ENCODE data around the gene PRR16.
"Not testable (repeated sequence)": the region's sequence is repeated elsewhere in the genome, so short reads cannot be mapped to it uniquely, and the experiment has no call there.

Gene PRR16

DNA sequence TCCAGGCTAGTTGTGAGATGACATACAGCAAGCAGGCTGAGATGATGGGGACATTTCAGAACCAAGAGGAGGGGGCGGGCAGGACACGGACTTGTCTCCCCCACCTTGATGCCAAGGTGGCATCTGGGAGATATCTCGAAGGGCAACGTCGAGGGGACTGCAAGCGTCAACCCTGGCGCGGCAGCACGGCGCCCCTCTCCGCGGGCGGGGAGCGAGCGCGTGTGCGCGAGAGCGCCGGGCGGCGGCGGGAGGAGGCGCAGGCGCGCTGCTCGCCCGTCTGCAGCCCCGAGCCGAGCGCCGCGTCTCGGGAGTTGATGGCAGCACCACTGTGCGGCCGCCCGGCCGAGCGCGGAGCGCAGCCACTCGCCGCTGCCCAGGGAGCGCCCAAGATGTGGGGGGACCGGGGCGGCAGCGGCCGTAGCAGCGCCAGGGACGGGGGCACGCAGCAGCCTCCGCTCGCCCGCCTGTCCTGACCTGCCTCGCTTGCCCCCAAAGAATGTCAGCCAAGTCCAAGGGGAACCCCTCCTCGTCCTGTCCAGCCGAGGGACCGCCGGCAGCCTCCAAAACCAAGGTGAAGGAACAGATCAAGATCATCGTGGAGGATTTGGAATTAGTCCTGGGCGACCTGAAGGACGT lies at the start of gene PRR16:
PRR16 (plus strand) TSS at position 310 of the 636 bp plus-strand sequence.
- no peak for DNase-seq (ENCODE audit: low read depth in 1 of 2, low spot score in 1 of 2)

DNA sequence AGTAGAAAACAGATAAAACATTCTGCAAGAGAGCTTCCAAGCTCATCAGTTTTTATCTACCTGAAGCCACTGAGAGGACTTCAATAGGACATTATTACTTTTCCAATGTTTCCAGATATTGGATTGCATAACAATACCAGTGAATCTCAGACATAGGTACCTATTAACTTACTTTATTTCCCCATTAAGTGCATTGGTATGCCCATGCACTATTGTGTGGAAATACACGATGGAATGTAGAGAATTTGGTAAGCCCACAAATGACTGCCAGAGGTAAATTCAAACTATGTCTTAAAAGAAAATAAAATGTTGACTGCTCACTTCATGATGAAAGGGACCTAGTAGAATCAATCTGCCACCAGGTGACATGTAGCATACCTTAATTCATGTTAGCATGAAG lies 48.1 kb upstream of the PRR16 start:
- no peak for DNase-seq (ENCODE audit: low read depth in 1 of 2, low spot score in 1 of 2)

DNA sequence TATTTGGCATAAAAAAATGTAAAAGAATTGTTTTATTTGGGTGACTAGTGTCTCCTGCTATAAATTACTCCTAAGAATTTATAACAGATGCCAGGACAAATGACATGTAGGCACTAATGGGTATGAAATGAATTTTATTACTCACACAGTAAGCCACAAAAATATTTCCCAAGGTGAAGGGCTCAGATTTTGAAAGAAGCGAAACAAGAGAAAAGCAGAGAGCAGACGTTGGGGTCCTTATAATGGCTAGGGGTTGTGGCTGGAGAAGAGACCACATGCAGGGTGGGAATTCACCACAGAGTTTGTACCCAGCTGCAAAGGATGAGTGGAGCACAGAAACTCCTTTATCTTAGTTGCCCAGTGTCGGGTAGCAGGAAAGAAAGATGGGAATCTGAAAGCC lies 45.0 kb upstream of the PRR16 start:
- no peak for DNase-seq (ENCODE audit: low read depth in 1 of 2, low spot score in 1 of 2)

DNA sequence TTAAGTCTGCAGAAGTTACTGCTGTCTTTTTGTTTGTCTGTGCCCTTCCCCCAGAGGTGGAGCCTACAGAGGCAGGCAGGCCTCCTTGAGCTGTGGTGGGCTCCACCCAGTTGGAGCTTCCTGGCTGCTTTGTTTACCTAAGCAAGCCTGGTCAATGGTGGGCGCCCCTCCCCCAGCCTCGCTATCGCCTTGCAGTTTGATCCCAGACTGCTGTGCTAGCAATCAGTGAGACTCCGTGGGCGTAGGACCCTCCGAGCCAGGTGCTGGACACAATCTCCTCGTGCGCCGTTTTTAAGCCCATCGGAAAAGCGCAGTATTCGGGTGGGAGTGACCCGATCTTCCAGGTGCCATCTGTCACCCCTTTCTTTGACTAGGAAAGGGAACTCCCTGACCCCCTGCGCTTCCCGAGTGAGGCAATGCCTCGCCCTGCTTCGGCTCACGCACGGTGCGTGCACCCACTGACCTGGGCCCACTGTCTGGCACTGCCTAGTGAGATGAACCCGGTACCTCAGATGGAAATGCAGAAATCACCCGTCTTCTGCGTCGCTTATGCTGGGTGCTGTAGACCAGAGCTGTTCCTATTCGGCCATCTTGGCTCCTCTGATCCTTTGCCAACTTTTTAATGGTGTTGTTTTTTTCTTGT lies 37.3 kb upstream of the PRR16 start:
- DNase-seq (ENCODE audit: low read depth in 1 of 2, low spot score in 1 of 2): not testable (repeated sequence)

DNA sequence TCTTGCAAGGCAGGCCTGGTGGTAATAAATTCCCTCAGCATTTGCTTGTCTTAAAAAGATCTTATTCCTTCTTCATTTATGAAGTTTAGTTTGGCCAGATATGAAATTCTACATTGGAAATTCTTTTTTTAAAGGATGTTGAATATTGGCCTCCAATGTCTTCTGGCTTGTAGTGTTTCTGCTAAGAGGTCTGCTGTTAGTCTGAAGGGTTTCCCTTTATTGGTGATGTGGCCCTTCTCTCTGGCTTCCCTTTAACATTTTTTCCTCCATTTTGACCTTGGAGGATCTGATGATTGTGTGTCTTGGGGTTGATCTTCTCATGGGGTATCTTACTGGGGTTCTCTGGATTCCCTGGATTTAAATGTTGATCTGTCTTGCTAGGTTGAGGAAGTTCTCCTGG lies 33.5 kb upstream of the PRR16 start:
- DNase-seq (ENCODE audit: low read depth in 1 of 2, low spot score in 1 of 2): no peak

DNA sequence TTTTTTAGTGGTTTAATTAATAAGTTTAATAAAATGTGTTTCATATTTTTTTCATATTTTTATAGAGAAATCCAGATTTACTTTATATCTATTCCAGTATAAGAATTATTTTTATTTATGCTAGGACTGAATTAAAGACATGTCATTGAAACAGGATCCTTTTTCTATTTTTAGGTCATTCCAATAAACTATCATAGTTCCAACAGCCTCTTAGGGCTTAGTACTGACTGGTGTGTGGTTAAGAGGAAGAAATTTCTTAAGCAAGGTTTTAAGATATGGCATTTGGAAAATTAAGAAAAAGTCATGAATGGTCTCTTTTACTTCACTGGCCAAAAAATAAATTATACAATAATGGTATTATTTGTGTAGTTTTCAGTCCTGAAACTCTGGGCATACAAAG lies 31.2 kb upstream of the PRR16 start:
- no peak for DNase-seq (ENCODE audit: low read depth in 1 of 2, low spot score in 1 of 2)

DNA sequence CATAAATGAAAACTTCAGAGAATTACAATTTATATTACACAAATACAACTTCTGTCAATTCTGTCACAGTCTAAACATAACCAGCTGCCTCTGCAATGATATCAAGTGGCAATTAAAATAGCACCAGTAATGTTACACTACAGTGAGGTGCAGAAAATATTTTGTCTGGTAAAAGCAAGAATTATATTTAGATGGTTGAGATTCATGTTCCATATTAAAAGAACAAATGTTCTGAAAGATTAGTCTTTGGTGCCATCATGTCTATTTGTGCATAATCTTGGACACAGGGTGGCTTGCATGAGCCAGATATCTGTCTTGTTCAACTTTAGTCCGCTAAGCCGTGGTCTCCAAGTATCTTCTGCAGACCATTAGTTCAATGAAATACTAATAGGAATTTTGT lies 29.0 kb upstream of the PRR16 start:
- no peak for DNase-seq (ENCODE audit: low read depth in 1 of 2, low spot score in 1 of 2)

DNA sequence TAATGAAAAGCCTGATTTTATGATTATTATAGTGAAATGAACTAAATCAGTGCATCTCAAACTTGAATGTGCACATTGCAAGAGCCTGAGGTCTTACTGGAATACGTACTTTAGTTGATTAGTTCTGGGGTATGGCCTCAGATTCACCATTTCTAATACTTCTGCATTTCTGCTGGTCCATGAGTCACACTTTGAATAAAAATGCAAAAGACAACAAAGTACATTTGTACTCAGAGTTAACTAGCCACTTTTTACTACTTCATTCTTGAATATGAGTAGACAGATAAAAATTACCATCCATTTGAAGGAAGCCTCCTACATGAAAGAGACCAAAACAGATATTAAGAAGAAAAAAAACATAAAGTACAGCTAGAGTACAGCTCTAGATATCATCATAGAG lies 27.1 kb upstream of the PRR16 start:
- no peak for DNase-seq (ENCODE audit: low read depth in 1 of 2, low spot score in 1 of 2)

DNA sequence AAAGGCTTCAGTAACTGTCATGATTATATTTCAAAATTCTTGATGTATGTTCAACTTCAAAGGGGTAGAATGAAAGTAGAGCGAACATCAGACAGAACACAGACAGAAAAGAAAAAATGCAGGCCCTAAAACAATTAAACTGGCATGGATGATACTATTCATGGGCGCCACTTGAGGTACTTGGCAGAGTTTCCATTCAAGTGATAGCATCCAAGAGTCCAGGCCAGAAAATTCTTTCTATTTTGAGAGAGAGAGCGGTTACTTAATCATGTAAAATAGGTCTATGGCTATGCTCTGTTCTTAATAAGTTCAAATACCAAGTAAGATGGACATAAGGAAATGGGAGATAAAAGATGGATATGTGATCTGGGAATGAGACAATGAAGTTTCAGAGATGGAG lies 21.4 kb upstream of the PRR16 start:
- DNase-seq (ENCODE audit: low read depth in 1 of 2, low spot score in 1 of 2): no peak

DNA sequence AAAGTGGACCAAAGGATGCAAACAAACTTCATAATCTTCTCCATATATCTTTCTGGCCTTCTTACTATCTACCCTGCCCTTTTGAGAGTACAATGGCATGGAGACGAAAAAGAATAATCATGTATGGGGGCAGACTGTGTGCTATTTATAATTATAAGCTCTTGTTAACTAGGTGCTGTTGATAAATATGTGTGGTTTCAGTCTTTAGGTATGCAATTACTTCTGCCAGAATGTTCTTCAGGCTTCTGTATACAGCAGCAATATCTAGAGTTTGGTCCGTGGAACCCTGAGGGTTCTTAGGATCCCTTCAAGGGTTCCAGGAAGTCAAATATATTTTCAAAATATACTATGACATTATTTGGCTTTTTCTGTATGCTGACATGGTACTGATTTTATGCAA lies 20.5 kb upstream of the PRR16 start:
- DNase-seq (ENCODE audit: low read depth in 1 of 2, low spot score in 1 of 2): no peak

DNA sequence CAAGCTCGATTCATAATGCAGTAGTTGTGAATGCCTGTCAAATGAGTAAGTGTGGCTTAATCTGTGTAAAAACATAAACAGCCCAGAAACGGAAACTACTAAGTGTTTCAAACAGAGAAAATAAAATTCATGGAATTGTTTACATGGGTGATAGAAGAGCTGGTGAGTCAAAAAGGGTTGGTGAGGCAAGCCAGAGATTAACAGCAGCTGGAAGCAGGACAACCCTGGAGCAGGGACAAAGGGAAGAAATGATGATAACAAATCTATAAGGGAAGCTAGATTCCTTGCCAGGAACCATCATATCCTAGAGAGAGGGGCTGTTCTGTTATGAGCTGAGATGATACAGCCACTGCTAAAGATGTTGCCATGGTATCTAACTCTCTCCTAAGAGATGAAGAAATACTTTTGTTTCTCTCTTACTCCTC lies 18.0 kb upstream of the PRR16 start:
- no peak for DNase-seq (ENCODE audit: low read depth in 1 of 2, low spot score in 1 of 2)

DNA sequence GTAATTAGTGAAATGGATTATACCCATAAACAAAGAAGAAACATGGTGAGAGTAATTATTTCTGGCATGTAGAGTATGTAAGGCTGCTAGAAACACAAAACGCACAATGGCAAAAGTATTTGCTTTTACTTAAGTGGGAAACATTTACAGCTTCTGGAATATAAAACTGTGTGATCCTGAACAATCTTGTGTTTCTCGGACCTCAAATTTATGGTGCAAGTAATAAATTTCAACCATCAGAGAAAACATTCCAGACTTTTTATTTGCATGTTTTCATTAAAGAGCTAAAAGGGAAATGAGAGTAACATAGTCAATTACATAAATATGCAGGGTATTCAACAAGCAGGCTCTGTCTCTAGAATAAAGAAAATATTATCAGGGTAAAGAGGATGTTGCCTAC lies 17.2 kb upstream of the PRR16 start:
- no peak for DNase-seq (ENCODE audit: low read depth in 1 of 2, low spot score in 1 of 2)

DNA sequence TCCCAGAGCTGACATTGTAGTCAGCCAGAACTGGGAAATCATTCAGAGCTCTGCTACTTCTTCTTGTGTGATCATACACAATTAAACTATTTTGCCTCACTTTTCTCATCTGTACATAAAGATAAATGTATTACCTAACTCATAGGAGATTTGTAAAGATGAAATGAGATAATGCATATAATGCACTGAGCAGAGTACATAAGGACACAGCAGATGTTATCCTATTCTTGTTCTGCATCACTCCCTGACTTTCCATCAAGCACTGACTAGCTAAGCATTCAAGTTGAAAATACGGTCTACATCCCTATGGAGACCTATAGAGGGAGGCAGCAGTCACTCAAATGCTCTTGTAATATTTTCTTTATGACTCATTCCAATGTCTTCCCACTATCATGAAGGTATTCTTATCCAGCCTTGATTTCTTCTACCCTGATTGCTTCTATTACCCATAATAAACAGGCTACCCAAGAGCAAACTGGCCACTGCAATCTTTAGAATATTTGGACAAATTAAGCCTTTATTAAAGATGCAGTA lies 16.3 kb upstream of the PRR16 start:
- no peak for DNase-seq (ENCODE audit: low read depth in 1 of 2, low spot score in 1 of 2)

DNA sequence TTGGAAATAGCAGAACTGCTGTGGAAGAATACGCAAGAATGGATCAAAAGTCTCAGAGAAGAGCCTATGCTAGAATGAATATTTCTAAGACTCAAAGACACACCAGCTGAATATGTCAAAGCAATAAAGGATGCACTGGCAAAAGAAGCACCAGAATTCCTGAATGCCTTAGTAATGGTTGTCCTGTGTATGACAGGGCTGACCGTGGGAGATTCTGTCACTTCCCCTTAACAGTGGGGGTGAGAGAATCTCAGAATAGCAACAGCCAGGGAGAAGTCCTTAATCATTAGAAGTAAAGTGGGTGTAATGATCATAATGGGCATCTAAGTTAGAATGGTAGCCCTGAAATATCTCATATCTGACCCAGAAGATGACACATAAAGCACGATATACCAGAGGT lies 14.6 kb upstream of the PRR16 start:
- no peak for DNase-seq (ENCODE audit: low read depth in 1 of 2, low spot score in 1 of 2)

DNA sequence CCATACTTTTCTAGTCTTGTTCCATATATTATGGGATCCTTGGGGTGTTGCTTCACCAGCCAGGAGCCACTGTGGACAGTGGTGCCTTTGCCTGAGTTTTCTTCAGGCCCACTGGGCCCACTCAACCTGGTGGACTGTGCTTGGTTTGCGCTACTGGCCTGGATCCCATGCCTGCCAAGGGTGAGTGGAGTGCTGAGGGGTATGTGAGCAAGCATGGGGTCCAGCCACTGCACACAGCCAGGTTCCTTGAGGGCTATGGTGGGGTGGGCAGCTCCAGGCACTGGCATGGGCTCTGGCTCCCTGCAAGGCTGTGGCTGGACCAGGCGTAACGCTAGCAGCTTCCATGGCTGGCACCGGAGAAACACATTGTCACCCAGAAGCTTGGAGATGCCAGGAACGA lies 13.2 kb upstream of the PRR16 start:
- no peak for DNase-seq (ENCODE audit: low read depth in 1 of 2, low spot score in 1 of 2)

DNA sequence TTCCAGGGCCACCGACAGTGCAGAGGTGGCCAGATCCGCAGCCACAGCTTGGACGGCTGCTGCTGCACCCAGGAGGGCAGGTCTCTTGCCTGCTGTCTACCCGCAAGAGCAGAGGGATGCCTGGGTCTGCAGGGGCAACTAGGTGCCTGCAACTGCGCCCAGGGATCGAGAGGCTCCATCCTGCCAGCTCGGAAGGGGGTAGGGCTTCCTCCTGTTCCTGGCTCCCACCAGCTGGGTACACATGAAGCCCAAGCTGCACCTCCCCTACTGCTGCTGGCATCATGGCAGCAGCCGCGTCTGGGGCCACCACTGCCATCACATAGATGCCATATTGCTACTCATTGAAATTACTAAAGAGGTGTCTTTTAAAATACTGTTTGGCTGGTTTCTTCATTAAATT lies 12.7 kb upstream of the PRR16 start:
- no peak for DNase-seq (ENCODE audit: low read depth in 1 of 2, low spot score in 1 of 2)

DNA sequence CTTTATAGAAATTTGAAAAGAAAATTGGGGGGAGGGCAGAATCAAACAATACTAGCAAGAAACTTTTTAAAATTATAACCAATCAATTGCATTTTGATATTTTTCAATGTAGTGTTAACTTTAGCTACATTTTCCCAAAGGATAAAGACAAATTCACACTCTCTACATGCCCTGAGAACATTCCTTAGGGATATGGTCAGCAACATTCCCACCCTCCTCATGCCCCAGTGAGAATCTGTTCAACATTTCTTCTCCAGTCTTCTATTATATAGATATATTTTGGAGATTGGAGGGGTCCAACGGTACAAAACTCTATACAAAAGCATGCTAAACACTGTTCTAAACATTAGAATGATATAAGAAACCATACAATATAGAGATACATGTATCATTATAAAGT lies 11.6 kb upstream of the PRR16 start:
- no peak for DNase-seq (ENCODE audit: low read depth in 1 of 2, low spot score in 1 of 2)

DNA sequence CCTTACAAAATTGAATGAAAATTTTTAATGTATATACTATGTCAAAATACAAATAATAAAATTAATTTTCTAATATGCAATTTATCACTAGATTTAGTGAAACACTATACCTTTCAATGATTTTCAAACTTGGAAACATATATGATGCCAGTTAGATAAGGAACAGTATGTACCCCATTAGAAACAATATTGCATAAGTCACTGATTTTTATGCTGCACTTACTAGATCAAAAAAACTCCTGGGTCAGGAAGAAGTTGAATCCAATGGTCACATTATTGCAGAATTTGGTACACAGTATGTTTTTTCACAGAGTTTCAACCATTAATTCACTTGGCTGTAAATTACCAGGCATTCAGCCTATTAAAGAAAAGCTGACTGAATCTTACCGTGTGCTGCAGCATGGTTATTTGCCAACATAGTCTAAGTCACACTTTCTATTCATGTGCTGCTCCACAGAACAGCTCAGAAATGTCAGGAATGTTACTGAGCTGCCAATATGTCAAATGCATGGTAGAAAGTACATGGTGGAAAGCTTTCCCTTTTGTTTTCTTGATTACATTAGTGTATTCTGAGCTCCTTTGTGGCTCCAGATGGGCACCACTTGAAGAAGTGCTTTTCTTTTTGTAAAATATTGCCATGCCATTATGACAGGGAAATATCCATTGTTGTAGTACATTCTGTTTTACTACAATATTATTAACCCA lies 9.9 kb upstream of the PRR16 start:
- no peak for DNase-seq (ENCODE audit: low read depth in 1 of 2, low spot score in 1 of 2)

DNA sequence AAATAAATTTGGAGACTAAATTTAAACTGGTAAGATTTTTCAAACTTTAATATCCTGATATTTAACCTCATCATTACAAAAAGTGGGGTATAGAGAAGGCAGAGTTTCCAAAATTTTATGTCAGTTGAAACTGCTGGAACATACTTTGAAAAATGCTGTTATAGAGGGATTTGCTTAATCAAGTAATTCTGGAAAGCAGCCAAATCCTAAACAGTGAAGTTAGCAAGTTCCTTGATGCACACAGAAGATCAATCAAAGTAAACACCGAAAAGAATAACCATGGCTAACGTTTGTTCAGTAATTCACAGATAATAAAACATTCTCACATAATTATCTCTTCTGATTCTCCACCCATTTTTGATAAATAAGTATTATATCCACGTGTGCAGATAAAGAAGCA lies 8.1 kb upstream of the PRR16 start:
- no peak for DNase-seq (ENCODE audit: low read depth in 1 of 2, low spot score in 1 of 2)

DNA sequence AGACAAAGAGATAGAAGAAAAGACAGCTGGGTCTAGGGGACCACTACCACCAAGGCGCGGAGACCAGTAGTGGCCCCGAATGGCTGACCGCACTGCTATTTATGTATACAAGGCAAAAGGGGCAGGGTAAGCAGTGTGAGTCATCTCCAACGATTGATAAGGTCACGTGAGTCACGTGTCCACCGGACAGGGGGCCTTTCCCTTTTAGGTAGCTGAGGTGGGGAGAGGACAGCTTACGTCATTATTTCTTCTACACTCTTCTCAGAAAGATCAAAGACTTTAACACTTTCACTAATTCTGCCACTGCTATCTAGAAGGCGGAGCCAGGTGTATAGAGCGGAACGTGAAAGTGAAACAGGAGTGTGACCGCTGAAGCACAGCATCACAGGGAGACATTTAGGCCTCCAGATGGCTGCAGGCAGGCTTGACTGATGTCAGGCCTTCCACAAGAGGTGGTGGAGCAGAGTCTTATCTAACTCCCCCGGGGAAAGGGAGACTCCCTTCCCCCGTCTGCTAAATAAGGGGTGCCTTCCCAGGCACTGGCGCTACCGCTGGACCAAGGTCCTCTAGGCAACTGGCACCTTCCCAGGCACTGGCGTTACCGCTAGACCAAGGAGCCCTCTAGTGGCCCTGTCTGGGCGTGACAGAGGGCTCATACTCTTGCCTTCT lies 6.1 kb upstream of the PRR16 start:
- peak in 1 of 2 donors; percentile 16 for DNase-seq (ENCODE audit: low read depth in 1 of 2, low spot score in 1 of 2)

DNA sequence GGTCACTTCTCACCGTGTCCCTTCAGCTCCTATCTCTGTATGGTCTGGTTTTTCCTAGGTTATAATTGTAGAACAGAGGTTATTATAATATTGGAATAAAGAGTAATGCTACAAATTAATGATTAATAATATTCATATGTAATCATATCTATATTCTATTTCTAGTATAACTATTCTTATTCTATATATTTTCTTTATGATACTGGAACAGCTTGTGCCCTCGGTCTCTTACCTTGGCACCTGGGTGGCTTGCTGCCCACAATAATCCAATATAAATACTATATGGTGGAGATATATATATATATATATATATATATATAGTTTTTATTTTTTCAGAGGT lies 5.6 kb upstream of the PRR16 start:
- not testable (repeated sequence) for DNase-seq (ENCODE audit: low read depth in 1 of 2, low spot score in 1 of 2)

DNA sequence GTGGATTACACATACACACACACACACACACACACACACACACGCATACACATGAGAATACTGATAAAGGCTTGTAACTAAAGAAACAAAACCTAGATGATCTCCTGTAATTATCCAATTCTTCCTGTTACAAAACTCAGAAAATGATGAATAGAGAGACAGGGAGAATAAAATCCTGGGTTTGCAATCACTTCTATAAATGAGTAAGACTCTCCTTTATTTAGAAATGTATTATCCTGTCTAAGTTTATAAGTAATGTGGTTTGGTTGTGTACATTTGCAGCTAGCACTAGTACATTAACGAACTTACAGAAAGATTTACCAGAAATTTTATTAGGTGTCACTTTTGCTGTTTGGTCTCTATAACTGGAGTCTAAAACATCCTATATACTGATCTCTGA lies 2.8 kb upstream of the PRR16 start:
- no peak for DNase-seq (ENCODE audit: low read depth in 1 of 2, low spot score in 1 of 2)

Data from stimulated activated CD4-positive, alpha-beta T cell treated with anti-CD3 and anti-CD28 coated beads, Interleukin-15, amount 100 ng/mL, for 1 hour (primary cell).